Mesenchymal stem cell (in vitro differentiated cells and primary cell): ENCODE results near the gene NCL.

Experiments
- DNase-seq: peaks from one replicate; pipeline ENCODE4 v3.0.0-alpha.2; 2013
- H2AFZ ChIP-seq: one replicate; pipeline ENCODE4 v1.6.1; 2013; ENCODE audit warnings: low read depth, mild to moderate bottlenecking, control low read depth, inconsistent platforms, low read length, moderate library complexity
- H2AK5ac ChIP-seq: 2 replicates; pipeline ENCODE4 v1.6.1; 2013; ENCODE audit warnings: low read length, moderate library complexity, mild to moderate bottlenecking, inconsistent platforms; ENCODE audit not compliant: severe bottlenecking
- H2BK120ac ChIP-seq: one replicate; pipeline ENCODE4 v1.6.1; 2013; ENCODE audit warnings: low read depth, mild to moderate bottlenecking, inconsistent platforms, low read length, moderate library complexity
- H2BK12ac ChIP-seq, 2 experiments: one replicate each; pipeline ENCODE4 v1.6.1; 2013; ENCODE audit warnings: inconsistent platforms in 2 of 2, low read length in 2 of 2, mild to moderate bottlenecking in 2 of 2, moderate library complexity in 2 of 2, control low read depth in 1 of 2
- H2BK15ac ChIP-seq: one replicate; pipeline ENCODE4 v1.6.1; 2013; ENCODE audit warnings: mild to moderate bottlenecking, low read depth, inconsistent platforms; ENCODE audit not compliant: poor library complexity, severe bottlenecking
- H2BK5ac ChIP-seq: 2 replicates; pipeline ENCODE4 v1.6.1; 2013; ENCODE audit warnings: low read depth, mild to moderate bottlenecking, low read length, control low read depth, inconsistent platforms; ENCODE audit not compliant: poor library complexity, severe bottlenecking
- H3K14ac ChIP-seq, 2 experiments: one replicate each; pipeline ENCODE4 v1.6.1; 2013; ENCODE audit warnings: inconsistent platforms in 2 of 2, low read length in 2 of 2, control low read depth in 1 of 2, mild to moderate bottlenecking in 1 of 2, moderate library complexity in 1 of 2
- H3K18ac ChIP-seq, 2 experiments: one replicate each; pipeline ENCODE4 v1.6.1; 2013; ENCODE audit warnings: inconsistent platforms in 2 of 2, low read length in 2 of 2, control low read depth in 1 of 2, low read depth in 1 of 2, mild to moderate bottlenecking in 1 of 2
- H3K23ac ChIP-seq, 2 experiments: one replicate each; pipeline ENCODE4 v1.6.1; 2013; ENCODE audit warnings: inconsistent platforms in 2 of 2, low read length in 2 of 2, mild to moderate bottlenecking in 2 of 2, moderate library complexity in 2 of 2, control low read depth in 1 of 2
- H3K27ac ChIP-seq: 2 replicates; pipeline ENCODE4 v1.5.1; 2013; ENCODE audit warnings: mild to moderate bottlenecking, moderate library complexity, low read length, control low read depth, inconsistent platforms; ENCODE audit not compliant: poor library complexity, severe bottlenecking
- H3K27me3 ChIP-seq, 2 experiments: 2 replicates each; pipeline versions ENCODE4 v1.6.1 to v1.7.0; 2013; ENCODE audit warnings: low read length in 2 of 2, mild to moderate bottlenecking in 2 of 2, moderate library complexity in 2 of 2, control low read depth in 1 of 2, inconsistent platforms in 1 of 2; ENCODE audit not compliant: control insufficient read depth in 1 of 2, insufficient read depth in 1 of 2
- H3K36me3 ChIP-seq, 2 experiments: 2 replicates each; pipeline versions ENCODE4 v1.6.1 to v1.7.0; 2013; ENCODE audit warnings: low read length in 2 of 2, control low read depth in 1 of 2, inconsistent platforms in 1 of 2, low read depth in 1 of 2, mild to moderate bottlenecking in 1 of 2; ENCODE audit not compliant: insufficient read depth in 2 of 2, control insufficient read depth in 1 of 2
- H3K4ac ChIP-seq, 2 experiments: one replicate each; pipeline ENCODE4 v1.6.1; 2013; ENCODE audit warnings: inconsistent platforms in 2 of 2, low read length in 2 of 2, mild to moderate bottlenecking in 2 of 2, moderate library complexity in 2 of 2, control low read depth in 1 of 2, low read depth in 1 of 2
- H3K4me1 ChIP-seq: 2 replicates; pipeline ENCODE4 v1.6.1; 2013; ENCODE audit warnings: low read depth, low read length, control low read depth; ENCODE audit not compliant: control insufficient read depth, insufficient read depth
- H3K4me2 ChIP-seq: 2 replicates; pipeline ENCODE4 v1.6.1; 2013; ENCODE audit warnings: low read length, mild to moderate bottlenecking, inconsistent platforms; ENCODE audit not compliant: poor library complexity, severe bottlenecking
- H3K4me3 ChIP-seq, 2 experiments: 2 replicates each; pipeline versions ENCODE4 v1.5.1 to v1.7.0; 2013; ENCODE audit warnings: low read length in 2 of 2, mild to moderate bottlenecking in 2 of 2, control low read depth in 1 of 2, low read depth in 1 of 2; ENCODE audit not compliant: insufficient read depth in 1 of 2
- H3K79me1 ChIP-seq: replicated peaks from 2 replicates; pipeline ENCODE4 v1.6.1; 2013; ENCODE audit warnings: mild to moderate bottlenecking, control low read depth, low read length, inconsistent platforms; ENCODE audit not compliant: poor library complexity, severe bottlenecking
- H3K9ac ChIP-seq: 2 replicates; pipeline ENCODE4 v1.7.0; 2013; ENCODE audit warnings: mild to moderate bottlenecking, low read length, moderate library complexity
- H3K9me3 ChIP-seq: 2 replicates; pipeline ENCODE4 v1.7.0; 2013; ENCODE audit warnings: mild to moderate bottlenecking, low read length; ENCODE audit not compliant: control insufficient read depth
- H4K8ac ChIP-seq: one replicate; pipeline ENCODE4 v1.6.1; 2013; ENCODE audit warnings: inconsistent platforms, mild to moderate bottlenecking, low read length, moderate library complexity
- H4K91ac ChIP-seq: one replicate; pipeline ENCODE4 v1.6.1; 2013; ENCODE audit warnings: mild to moderate bottlenecking, low read length, inconsistent platforms
- WGBS: methylation state at CpG from one replicate; pipeline ENCODE4 v1.1.7; 2013; ENCODE audit warnings: mixed read lengths; 5-methylcytosine and 5-hydroxymethylcytosine counted together

NCL gene

GRCh38 chr2:231455890-231456289 lies 8.4 kb downstream of the NCL start:
- Histone ChIP-seq H2AFZ (no peak overlapping the region), H2BK120ac (no peak overlapping the region), H3K36me3 (peaks cover 47 to 90% of the 10 kb centered on the region in 2 experiments), H3K18ac (no peak overlapping the region), H3K79me1 (peaks cover 7% of the 10 kb centered on the region), H3K4me1 (peaks cover 3% of the 10 kb centered on the region), H2AK5ac (no peak overlapping the region), H4K91ac (no peak overlapping the region), H3K4me2 (no peak overlapping the region), H4K8ac (no peak overlapping the region), H3K9me3 (no peaks in the 10 kb centered on the region), H3K4me3 (no peak overlapping the region), H3K9ac (no peak overlapping the region), H3K23ac (no peak overlapping the region), H2BK12ac (no peak overlapping the region), H3K27me3 (no peaks in the 10 kb centered on the region), H3K27ac (no peak overlapping the region), H2BK15ac (no peak overlapping the region), H3K14ac (no peak overlapping the region), H2BK5ac (no peak overlapping the region), H3K4ac (no peak overlapping the region)
- 96% methylated on average over 6 of the region's 6 CpGs for WGBS
- DNase-seq, result no peak

GRCh38 chr2:231455222-231455621 lies 9.1 kb downstream of the NCL start:
- Histone ChIP-seq H2BK5ac (no peak overlapping the region), H3K27me3 (no peaks in the 10 kb centered on the region), H2BK120ac (no peak overlapping the region), H3K18ac (no peak overlapping the region), H4K91ac (no peak overlapping the region), H3K36me3 (peaks cover 43 to 83% of the 10 kb centered on the region in 2 experiments), H3K9me3 (no peaks in the 10 kb centered on the region), H4K8ac (peak overlapping the region; percentile 31), H2BK12ac (no peak overlapping the region), H3K23ac (no peak overlapping the region), H3K4me1 (peaks cover 3% of the 10 kb centered on the region), H3K14ac (no peak overlapping the region), H2AFZ (no peak overlapping the region), H3K4me2 (no peak overlapping the region), H3K4ac (no peak overlapping the region), H3K27ac (no peak overlapping the region), H3K79me1 (peaks cover 7% of the 10 kb centered on the region), H2BK15ac (no peak overlapping the region), H3K9ac (no peak overlapping the region), H2AK5ac (no peak overlapping the region), H3K4me3 (no peak overlapping the region)
- DNase-seq, result no peak
- WGBS, result 93% methylated on average over 11 of the region's 11 CpGs

GRCh38 chr2:231454361-231454791 lies 9.9 kb downstream of the NCL start:
- Histone ChIP-seq H2BK120ac (no peak overlapping the region), H3K18ac (no peak overlapping the region), H3K9me3 (no peaks in the 10 kb centered on the region), H4K8ac (no peak overlapping the region), H2AFZ (no peak overlapping the region), H3K27ac (peak overlapping the region; percentile 33), H2BK12ac (no peak overlapping the region), H2AK5ac (no peak overlapping the region), H3K4me1 (peaks cover 3% of the 10 kb centered on the region), H3K4ac (no peak overlapping the region), H2BK5ac (no peak overlapping the region), H3K79me1 (peaks cover 7% of the 10 kb centered on the region), H3K36me3 (peaks cover 39 to 75% of the 10 kb centered on the region in 2 experiments), H3K23ac (no peak overlapping the region), H3K9ac (no peak overlapping the region), H3K14ac (no peak overlapping the region), H4K91ac (no peak overlapping the region), H3K27me3 (no peaks in the 10 kb centered on the region), H2BK15ac (no peak overlapping the region), H3K4me2 (no peak overlapping the region), H3K4me3 (no peak overlapping the region)
- 98% methylated on average over 4 of the region's 4 CpGs for WGBS
- no peak for DNase-seq

DNA sequence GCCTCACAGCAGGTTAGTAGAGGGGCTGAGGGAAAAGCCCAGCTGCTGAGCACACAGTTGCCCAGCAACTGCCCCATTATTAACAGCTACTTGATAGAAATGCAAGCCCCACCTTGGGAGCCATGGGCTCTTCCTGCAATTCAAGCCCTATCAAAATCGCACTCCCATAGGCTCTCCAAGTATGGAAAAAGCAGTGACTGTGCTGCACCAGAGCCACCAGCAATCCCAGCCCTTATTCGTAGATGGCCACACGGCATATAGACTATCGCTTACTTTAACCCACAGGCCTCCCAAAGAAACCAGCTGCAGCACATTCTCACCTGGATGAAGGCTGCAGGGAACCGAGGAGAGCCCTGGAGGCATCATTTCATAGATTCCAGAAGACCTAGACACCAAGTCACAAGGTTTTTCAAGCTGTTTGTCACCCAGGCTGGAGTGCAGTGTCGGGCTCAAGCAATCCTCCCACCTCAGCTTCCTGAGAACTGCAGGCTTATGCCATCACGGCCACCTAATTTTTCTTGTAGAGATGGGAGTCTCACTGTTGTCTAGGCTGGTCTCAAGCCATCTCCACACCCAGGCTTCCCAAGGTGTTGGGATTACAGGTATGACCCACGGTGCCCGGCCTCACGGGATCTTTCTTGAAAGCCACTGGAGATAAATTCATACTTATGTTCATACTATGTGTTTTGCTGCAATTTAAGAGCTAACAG lies 11.3 kb downstream of the NCL start:
- Histone ChIP-seq H3K9ac (peak overlapping the region; percentile 6), H3K79me1 (peaks cover 3% of the 10 kb centered on the region)
- WGBS, result 79% methylated on average over 9 of the region's 10 CpGs

More for the DNA sequence above, 11.3 kb downstream of the NCL start:
- Histone ChIP-seq H3K18ac (no peak overlapping the region), H2AFZ (no peak overlapping the region), H3K4ac (no peak overlapping the region), H4K91ac (no peak overlapping the region), H2BK120ac (no peak overlapping the region), H2BK15ac (no peak overlapping the region), H3K27me3 (no peaks in the 10 kb centered on the region), H3K27ac (peak overlapping the region; percentile 21), H3K23ac (no peak overlapping the region), H3K4me2 (no peak overlapping the region), H2AK5ac (no peak overlapping the region), H4K8ac (peak overlapping the region; percentile 14), H3K4me1 (peaks cover 3% of the 10 kb centered on the region), H3K14ac (no peak overlapping the region), H3K36me3 (peaks cover 37 to 61% of the 10 kb centered on the region in 2 experiments), H2BK12ac (no peak overlapping the region), H3K4me3 (no peak overlapping the region), H3K9me3 (no peaks in the 10 kb centered on the region), H2BK5ac (no peak overlapping the region)
- peak; percentile 13 for DNase-seq
